Activated effector memory CD4-positive, alpha-beta T cell treated with Interleukin-2 at 50 U/mL for 16 hours (primary cell): Measurements from ENCODE around the gene CRAT.

ENCODE experiments used
- DNase-seq: peaks from one replicate; pipeline ENCODE4 v3.0.0-alpha.2; 2020

The CRAT gene

DNA sequence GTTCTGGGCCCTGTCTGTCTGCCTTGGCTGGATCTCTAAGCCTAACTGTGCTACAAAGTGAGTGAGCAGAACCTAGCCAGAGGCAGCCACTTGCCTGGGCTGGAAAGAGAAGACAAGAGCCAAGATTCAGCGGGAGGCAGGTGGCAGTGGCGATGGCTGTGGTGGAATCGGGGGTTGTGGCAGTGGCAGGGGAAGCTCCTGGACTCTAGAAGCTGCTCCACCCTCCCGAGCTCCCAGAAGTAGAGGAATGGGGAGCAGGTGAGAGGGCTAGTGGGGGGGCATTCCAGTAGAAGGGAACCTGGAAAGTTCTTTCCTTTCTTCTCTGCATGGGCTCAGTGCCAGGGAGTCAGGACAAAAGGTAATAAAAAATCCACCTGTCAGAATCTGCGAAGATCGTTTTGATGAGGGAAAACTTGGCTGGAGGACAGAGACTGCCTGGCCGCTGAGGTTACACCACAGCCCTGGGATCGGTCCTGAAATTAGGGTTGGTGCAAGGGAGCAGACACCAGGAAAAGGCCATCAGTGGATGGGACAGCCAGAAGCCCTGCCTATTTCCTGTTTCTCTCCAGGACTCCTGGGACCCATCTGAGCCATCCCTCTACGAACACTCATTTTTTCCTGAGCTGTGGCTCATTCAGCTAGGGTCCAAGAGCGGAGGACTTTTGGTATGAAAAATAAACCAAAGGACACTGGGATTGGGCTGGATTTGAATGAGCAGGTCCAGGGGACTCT, 1.6 kb downstream of the CRAT start:
- DNase-seq: no peak

DNA sequence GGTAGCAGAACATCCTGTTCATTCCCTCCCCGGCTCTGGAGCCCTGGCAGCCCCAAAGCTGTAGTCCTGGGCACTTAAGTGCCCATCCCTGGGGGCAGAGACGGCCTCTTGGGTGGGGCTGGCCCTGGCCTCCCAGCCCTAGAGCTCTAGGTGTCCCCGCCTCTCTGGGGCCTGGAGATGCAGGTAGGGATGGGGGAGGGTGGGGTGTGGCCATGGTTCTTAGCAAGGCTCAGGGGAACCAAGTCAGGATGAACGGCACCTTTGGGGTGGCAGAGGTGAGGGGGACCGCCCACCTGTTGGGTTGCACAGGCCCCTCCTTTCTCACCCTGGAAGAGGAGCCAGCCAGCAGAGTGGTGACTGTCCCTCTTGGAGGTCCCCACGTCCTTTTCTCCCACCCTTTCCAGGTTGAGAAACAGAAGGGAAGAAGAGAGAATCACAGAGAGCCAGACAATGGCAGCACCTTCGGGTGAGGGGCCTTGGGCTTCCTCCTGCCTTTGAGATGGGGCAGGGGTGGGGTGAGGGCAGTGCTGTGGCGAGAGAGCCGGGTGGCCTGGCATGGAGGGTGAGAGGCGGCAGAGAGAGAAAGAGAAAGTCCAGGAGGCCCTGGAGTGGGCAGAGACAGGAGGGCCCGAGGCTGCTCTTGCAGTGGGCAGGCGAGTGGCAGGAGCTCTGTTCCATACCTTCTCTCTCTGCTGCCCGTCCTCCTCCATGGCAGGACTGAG, 2.3 kb downstream of the CRAT start:
- DNase-seq: no peak

DNA sequence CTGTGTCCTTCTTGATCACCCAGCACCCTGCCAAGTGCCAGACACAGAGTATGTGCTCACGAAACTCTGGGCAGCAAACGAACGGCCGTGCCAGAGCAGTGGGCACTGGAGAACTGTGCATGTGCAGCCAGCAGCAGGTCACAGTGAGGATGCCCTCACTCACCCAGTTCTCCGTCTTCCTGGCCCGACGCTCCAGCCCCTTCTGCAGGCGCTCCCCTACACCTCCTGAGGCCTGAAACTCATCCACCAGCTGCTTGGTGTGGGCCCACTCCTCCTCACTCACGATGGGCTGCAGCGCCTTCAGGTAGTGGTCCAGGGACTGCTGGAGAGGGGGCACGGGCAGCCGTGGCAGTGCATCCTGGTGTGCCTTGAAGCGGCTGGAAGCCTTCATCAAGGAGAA, 2.9 kb downstream of the CRAT start:
- DNase-seq: no peak

DNA sequence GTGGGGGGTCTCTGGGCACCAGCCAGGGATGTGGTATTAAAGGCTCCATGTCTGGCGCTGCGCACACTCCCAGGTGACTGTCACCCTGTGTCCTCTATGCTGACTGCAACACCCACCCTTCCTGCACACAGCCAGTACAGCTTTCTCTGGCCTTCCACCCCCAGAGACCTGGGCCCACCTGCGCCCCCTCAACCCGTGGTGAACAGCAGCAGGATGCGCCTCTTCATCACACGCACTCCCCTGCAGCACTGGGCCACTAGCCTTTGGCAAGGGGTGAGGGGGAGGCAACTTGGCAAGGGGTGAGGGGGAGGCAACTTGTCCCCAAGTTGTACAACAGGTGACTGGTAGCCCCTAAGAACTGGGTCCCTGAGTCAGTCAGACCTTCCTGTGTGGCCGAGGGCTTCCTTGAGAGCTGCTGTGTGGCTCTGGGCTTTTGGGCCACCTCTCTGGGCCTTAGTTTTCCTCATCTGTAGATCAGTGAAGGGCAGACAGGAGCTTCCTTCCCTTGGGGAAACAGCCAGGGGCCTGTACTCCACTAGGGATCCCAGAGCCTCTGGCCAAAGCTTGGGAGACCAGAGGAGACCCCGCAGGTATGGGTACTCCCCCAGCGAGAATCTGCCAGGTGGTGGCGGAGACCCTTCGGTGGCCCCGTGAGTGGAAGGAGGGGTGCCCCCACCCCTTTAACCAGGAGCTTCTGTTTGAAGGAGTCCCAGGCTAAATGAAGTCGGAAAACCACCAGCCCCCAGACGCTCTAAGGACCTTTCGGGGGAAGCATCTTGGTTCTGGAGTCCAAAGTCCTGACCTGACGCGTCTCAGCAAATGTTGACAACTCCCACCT, 4.5 kb downstream of the CRAT start:
- no peak for DNase-seq

- no peak for DNase-seq
Observed at GRCh38 chr9:129104051-129104450, 6.5 kb downstream of the CRAT start.

DNA sequence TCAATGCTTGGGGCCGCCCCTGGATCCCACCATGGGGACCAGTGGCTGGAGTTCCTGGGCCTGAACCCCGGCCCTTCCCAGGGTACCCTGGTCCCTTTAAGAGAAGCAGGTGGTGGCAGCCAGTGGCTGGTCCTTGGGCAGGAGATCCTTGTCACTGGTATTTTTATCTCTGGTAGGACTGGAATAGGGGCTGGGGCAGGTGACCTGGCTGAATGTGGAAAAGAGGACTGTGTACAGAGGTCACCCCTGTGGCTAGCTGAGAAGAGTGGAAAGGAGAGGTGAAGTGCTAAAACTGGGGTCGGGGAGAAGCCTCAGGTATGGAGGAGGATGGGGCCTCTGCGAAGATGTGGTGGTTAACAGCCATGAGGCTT, 7.0 kb downstream of the CRAT start:
- no peak for DNase-seq

- DNase-seq: no peak
Observed at GRCh38 chr9:129102791-129103594, 7.6 kb downstream of the CRAT start.

GRCh38 chr9:129102095-129102525, 8.5 kb downstream of the CRAT start:
- no peak for DNase-seq

- DNase-seq: no peak
Observed at GRCh38 chr9:129101279-129101678, 9.3 kb downstream of the CRAT start.

DNA sequence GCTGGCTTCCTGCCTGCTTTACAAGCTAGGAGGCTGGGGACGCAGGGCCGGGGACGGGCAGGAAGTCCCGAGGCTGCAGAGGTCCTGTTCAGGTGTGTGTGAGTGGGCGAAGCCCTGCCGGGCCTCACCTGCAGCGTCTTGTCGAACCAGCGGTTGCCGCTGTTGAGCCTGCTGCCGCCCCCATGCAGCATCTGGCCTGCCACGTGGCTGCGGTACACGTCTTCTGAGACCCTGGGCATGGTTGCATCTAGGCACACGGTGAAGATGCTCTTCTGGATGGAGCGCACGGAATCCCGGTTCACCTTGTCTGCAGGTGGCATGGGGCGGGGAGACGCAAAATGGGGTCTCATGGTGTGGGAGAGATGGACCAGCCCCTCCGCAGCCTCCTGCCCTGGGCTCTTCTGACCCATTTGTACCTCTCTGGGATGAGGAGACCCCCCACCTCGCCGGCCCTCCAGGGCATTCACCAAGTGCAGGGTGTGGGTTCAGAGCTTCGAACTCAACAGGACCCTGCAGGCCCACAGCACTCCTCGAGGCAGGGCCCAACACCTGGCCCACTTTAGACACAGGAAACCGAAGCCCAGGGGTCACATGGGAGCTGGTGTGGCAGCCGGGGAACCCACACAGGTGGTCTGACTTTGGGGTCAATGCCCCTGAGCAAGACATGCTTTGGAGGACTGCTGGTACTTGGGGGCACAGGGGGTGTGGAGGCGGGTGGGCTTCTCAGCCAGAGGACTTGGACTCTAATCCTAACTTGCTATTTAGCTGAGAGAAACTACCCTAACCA, 10.0 kb downstream of the CRAT start:
- DNase-seq: no peak

DNA sequence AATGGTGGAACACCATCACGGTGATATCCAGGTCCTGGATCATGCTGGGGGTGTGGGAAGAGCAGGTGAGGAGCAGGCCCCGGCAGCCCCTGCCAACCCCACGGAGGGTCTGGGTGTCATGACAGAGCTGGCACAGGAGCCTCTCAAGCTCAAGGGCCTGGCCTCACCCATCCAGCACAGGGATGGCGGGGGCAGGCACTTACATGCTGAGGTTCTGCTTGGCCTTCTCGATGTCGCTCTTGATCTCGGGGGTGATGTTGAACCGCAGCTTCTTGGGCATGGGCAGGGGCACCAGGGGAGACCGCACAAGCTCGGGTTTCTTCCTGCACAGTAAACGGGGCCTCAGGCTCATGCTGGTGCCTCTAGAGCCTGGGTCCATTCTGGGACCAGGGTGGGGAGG, 12.3 kb downstream of the CRAT start:
- no peak for DNase-seq

- DNase-seq: no peak
Observed at GRCh38 chr9:129097671-129098306, 12.8 kb downstream of the CRAT start.

GRCh38 chr9:129095908-129096307, 14.7 kb downstream of the CRAT start:
- DNase-seq: no peak

DNA sequence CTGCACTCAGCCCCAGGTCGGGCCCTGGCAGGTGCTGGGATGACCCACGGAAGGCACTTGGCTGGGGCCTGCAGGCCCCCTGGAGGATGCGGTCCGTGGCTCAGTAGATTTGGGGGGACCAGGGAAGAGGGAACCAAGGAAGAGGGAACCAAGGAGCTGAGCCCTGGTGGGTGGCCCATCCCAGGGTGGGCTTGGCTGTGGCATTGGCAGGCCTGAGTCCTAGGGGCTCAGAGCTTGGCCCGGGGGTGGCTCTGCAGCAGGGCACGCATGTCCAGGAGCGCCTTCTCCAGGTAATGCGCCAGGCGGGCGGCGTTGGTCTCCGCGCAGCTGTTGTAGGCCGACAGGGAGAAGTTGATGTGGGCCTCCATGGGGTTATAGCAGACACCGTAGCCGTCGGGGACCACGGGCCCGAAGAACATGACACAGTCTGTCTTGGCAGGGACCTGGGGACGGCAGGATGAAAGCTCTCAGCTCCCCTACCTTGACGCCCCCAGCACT, 15.4 kb downstream of the CRAT start:
- DNase-seq: no peak

GRCh38 chr9:129094387-129095169, 16.0 kb downstream of the CRAT start:
- DNase-seq: no peak

GRCh38 chr9:129093602-129094386, 16.8 kb downstream of the CRAT start:
- DNase-seq: no peak

GRCh38 chr9:129089246-129089645, 21.3 kb downstream of the CRAT start:
- DNase-seq: no peak

- DNase-seq: no peak
Observed at GRCh38 chr9:129084087-129084486, 26.5 kb downstream of the CRAT start.

- DNase-seq: no peak
Observed at GRCh38 chr9:129081388-129081904, 29.1 kb downstream of the CRAT start.
